Fibroblast of the aortic adventitia (primary cell): ENCODE data around the gene LASP1NB.

ENCODE experiments used
- DNase-seq: peaks from one replicate; pipeline ENCODE4 v3.0.0-alpha.2; 2010; ENCODE audit warnings: low read depth
- H3K4me3 ChIP-seq: 2 replicates; pipeline ENCODE4 v1.5.1; 2011; ENCODE audit warnings: low read depth, mild to moderate bottlenecking, control low read depth, low read length, moderate library complexity
- TF ChIP-seq, protein P1 (sequence below): IDR thresholded peaks from 2 replicates; pipeline ENCODE4 v1.5.1; 2011; ENCODE audit warnings: mild to moderate bottlenecking, low read length, control low read depth, inconsistent platforms; ENCODE audit not compliant: insufficient read depth

LASP1NB gene

DNA sequence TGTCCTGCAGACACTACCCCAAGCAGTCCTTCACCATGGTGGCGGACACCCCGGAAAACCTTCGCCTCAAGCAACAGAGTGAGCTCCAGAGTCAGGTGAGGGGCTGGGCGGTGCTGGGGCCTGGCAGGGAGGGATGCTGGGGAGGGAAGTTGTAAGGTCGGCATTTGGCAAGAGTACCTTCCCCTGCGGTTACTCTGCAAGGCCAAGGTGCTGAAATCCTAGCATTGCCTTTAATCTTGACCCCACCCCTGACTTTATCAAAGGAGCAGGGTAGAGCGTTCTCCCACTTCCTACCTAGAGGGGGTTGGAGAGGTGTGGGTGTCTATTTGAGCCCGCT is 35.0 kb upstream of the LASP1NB start:
- no peak for DNase-seq
- TF ChIP-seq, protein P1, sequence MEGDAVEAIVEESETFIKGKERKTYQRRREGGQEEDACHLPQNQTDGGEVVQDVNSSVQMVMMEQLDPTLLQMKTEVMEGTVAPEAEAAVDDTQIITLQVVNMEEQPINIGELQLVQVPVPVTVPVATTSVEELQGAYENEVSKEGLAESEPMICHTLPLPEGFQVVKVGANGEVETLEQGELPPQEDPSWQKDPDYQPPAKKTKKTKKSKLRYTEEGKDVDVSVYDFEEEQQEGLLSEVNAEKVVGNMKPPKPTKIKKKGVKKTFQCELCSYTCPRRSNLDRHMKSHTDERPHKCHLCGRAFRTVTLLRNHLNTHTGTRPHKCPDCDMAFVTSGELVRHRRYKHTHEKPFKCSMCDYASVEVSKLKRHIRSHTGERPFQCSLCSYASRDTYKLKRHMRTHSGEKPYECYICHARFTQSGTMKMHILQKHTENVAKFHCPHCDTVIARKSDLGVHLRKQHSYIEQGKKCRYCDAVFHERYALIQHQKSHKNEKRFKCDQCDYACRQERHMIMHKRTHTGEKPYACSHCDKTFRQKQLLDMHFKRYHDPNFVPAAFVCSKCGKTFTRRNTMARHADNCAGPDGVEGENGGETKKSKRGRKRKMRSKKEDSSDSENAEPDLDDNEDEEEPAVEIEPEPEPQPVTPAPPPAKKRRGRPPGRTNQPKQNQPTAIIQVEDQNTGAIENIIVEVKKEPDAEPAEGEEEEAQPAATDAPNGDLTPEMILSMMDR = no peak
- H3K4me3 ChIP-seq = no peak overlapping the region

DNA sequence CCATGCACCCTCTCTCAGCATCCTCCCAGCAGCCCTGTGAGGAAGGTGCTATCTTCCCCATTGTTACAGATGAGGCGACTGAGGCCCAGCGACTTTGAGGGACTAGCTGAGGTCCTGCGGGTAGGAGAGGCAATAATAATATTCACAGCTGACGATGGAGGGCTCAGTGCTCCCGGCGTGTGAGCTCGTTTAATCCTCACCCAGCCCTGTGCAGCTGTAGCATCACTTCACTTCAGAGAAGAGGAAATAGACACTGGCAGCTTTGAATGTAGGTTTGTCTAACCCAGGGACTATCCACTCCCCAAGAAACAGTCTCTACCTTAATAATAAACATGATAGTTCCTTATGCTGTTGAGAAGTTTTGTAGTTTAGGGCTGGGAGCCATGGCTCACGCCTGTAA is 34.0 kb upstream of the LASP1NB start:
- TF ChIP-seq, protein P1 = no peak
- H3K4me3 ChIP-seq = no peak overlapping the region
- DNase-seq = no peak

DNA sequence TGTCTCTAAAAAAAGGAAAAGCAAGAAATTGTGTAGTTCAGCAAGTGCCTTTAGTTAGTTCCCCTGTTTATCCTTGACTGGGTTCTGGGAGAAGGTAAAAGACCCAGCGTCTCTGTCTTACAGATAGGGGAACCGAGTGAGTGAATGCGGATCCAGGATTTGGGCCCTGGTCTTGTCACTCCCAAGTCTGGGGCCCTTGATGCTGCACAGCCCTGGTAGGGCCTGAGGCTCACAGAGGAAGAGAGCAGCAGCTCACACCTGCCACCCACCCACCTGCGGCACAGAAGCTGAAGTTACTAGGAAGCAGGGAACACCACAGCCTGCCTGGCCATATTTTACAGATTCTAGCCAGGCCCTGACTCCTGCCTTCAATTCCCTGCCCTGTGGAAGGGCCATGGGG is 33.3 kb upstream of the LASP1NB start:
- DNase-seq = no peak
- TF ChIP-seq, protein P1 = no peak
- H3K4me3 ChIP-seq = no peak overlapping the region

DNA sequence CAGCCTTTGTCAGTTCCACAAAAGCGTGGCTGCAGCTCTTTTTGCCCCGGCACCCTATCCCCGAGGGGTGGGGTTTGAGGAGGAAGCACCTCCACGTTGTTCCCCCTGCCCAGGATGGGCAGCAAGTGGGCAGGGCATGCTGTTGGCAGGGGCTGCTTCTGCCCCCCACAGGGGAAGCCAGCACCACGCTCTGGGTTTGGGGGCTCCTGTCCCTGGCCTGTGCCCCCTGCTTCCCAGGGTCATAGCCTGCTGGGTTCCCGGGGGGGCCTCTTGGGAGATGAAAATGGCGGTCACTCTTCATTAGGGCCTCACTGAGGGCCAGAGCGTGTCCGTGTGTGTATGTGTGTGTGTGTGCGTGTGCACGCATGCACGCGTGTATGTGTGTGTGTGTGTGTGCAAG is 32.8 kb upstream of the LASP1NB start:
- DNase-seq = no peak
- TF ChIP-seq, protein P1 = no peak
- H3K4me3 ChIP-seq = no peak overlapping the region

DNA sequence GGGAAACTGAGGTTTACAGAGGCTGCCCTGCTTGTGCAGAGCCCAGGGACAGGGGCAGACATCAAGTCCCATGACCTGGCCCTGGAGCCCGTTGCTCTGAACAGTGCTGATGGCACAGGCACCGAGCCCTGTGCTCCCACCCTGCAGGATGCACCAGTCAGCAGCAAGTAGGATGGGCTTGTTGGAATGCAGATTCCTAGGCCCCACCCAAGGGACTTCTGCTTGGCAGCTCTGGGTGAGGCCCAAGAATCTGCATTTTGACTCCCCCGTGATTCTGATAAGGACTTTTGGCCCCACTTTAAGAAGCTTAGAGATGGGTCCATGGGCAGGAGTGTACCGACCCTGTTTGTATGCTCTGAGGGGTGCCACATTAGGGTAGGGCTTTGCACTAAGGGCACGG is 32.3 kb upstream of the LASP1NB start:
- TF ChIP-seq, protein P1 = no peak
- no peak for DNase-seq
- H3K4me3 ChIP-seq = no peak overlapping the region

DNA sequence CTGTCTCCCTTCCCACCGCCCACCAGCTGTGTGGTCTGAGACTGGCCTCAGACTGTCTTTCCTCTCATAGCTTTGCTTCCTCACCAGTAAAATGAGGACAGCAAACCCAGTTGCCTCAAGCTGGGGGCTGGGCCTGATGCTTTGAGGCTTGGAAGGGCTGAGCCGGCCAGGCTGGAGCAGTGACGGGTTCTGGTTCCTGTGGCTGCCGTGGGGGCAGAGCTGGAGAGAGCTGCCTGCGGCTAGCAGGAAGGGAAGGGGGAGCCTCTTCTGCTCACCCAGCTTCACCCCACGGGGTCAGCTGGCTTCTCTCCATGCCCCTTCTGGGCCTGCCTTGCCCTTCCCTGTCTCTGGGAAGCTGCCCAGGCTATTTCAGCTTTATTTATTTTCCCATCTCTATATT is 31.8 kb upstream of the LASP1NB start:
- DNase-seq = no peak
- no peak overlapping the region for H3K4me3 ChIP-seq
- TF ChIP-seq, protein P1 = no peak

DNA sequence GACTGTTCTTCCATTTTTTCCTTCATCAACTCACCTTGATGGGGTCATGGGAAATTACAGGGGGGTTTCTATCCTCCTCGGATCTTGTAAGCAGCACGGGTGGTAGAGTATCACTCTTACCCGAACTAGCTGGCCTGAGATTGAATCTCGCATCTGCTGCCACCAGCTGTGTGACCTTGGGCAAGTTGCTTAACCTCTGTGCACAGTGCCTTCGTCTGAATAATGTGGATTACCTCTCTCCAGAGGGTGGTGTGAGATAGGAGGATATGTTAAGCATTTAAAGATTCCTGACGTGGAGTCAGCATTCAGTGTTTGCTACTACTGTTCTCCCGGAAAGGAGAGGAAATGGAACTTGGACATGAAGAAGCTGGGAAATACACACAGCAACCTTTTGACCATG is 31.1 kb upstream of the LASP1NB start:
- TF ChIP-seq, protein P1 = no peak
- DNase-seq = no peak
- H3K4me3 ChIP-seq = no peak overlapping the region
